D341Med (cell line): Measurements from ENCODE around the gene TRIM21.
"Not testable (repeated sequence)": the region's sequence is repeated elsewhere in the genome, so short reads cannot be mapped to it uniquely, and the experiment has no call there.

Experiments
- DNase-seq: peaks from one replicate; pipeline ENCODE4 v3.0.0; 2012; ENCODE audit warnings: low spot score

The TRIM21 gene

GRCh38 chr11:4393209-4393857 lies at the start of gene TRIM21:
Gene TRIM21 (minus strand): TSS chr11:4393702. CDS start chr11:4390409, 3,293 bp downstream.
- no peak for DNase-seq

DNA sequence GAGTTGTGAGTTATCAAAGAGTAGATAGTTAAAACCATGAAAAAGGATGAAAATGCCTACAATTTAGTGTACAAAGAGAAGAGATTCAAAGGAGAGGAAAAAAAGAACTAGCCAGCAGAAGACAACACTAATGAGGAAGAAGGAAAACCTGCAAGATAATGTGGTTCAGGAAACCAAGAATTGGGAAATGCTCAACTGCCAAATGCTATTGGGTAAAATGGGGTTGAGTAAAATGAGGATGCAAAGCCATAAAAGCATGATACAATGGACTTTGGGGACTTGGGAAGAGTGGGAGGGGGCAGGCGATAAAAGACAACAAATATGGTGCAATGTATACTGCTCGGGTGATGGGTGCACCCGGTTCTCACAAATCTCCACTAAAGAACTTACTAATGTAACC lies 48.0 kb upstream of the TRIM21 start:
- DNase-seq, result no peak

DNA sequence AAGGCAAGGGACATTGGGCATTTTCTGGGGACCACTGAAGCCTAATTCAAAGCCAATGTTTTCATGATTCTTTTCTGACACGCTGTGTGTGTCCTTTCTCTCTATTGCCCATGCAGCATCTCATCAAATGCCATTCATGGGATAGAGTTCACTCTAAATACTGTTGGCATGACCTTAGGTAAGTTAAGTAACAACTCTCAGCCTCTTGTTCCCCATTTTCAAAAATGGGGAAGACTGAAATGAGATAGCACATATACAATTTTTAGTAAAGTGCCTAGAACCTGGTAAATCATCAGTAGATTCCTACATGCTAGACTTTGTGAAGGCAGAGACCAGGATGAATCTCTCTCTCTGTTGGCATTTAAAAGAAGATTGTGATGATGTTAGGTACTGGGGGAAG lies 42.9 kb upstream of the TRIM21 start:
- DNase-seq, result no peak

DNA sequence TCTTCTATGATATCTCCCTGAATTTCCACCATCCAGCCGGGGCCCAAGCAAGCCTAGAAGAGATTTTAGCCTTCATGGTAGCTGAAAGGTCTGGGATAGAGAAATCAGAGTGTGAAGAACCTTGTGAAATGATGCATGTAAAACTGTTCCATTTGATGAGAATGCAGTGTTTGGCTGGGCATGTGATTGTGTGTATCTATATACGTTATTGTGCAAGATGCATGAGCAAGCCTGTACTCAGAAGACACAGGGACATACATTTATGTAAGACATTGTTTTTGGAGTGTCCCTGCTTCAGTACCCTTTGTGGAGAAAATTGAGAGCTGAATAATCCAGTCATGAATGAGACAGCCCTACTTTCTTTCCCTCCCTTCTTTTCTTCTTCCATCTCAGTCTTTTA lies 40.4 kb upstream of the TRIM21 start:
- DNase-seq, result no peak

GRCh38 chr11:4430051-4430450 lies 36.5 kb upstream of the TRIM21 start:
- no peak for DNase-seq

DNA sequence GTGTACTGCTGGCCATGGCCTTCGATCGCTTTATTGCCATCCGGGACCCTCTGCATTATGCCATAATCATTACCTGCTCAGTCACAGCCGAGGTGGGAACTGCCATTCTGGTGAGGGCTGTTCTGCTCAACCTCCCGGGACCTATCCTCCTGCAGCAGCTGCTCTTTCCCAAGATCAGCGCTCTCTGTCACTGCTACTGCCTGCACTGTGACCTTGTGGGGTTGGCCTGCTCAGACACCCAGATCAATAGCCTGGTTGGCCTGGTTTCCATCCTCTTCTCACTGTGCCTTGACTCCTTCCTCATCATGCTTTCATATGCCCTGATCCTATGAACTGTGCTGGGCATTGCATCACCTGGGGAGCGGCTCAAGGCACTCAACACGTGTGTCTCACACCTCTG lies 24.9 kb upstream of the TRIM21 start:
- DNase-seq, result no peak

DNA sequence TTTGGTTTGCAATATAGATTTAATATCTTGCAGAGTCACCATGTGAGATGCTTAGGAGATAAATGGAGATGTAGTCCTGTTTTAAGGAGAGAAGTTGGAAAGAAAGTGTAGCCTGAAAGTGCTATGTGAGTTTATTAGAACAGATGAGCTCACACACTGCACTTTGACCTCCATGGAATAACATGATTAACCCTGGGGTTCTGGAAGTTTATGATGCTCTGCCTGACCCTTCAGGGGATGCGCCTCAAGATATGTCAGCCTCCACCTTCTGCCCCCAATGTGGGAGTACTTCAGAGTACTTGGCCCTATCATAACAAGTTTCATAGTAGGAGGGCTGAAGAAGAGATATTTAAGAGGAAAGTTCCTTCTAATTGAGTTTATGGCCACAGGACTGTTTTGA lies 23.3 kb upstream of the TRIM21 start:
- DNase-seq, result no peak

- DNase-seq, result no peak
Observed at GRCh38 chr11:4416306-4416705, 22.8 kb upstream of the TRIM21 start.

DNA sequence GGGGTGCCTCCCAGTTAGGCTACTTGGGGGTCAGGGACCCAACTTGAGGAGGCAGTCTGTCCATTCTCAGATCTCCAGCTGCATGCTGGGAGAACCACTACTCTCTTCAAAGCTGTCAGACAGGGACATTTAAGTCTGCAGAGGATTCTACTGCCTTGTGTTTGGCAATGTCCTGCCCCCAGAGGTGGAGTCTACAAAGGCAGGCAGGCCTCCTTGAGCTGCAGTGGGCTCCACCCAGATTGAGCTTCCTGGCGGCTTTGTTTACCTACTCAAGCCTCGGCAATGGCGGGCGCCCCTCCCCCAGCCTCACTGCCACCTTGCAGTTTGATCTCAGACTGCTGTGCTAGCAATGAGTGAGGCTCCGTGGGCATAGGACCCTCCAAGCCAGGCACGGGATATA lies 12.7 kb upstream of the TRIM21 start:
- DNase-seq, result not testable (repeated sequence)

- no peak for DNase-seq
Observed at GRCh38 chr11:4393858-4394223, 339 bp upstream of the TRIM21 start.

- no peak for DNase-seq
Observed at GRCh38 chr11:4388221-4388620, 5.3 kb downstream of the TRIM21 start.

GRCh38 chr11:4385978-4386740 lies 7.3 kb downstream of the TRIM21 start:
- DNase-seq, result no peak

DNA sequence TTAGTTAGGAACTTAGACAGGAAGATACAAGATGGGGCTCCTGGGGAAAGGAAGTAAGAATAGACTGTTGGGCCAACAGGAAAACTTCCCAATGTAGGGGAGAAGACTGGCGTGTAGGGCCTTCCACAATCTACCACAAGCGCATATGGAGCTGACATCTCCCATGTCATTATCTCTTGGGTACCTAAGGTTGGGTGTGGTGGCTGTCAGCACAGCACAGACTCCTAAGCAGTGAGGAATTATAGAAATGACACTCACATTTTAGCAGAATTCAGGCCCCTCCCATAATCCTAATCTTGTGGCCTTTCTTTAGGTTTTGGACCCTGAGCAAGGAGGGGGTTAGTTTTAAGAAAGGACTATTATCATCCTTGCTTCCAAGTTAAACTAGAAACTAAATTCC lies 11.6 kb downstream of the TRIM21 start:
- DNase-seq, result no peak

DNA sequence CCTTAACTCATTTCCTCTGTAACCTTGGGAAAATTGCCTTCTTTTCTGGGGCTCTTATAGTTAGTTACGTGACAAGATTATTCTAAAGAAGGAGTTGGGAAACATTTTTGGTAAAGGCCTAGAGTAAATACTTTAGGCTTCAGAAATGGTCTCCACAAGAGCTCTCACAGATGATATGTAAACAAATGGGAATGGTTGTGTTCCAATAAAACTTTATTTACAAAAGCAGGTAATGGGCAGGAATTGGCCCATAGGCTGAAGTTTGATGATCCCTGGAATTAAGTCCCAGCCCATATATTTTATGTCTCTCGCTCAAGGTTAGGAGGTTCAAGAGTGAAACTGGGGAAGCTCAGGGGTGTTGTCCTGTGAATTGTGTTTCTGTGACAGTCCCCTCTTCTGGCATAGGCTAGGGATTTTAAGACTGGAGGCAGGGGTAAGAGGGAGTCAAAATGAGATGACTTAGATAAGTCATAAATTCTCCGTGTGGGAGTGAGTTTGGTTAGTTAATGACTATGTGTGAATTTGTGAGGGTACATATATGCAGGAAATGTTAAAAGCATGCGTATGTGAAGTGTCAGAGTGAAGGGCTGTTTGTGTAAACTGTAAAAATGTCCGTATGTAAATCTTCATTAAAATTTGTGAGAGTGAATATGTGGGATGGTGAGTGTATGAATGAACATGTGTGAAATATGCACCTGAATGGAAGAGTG lies 17.9 kb downstream of the TRIM21 start:
- DNase-seq, result no peak

DNA sequence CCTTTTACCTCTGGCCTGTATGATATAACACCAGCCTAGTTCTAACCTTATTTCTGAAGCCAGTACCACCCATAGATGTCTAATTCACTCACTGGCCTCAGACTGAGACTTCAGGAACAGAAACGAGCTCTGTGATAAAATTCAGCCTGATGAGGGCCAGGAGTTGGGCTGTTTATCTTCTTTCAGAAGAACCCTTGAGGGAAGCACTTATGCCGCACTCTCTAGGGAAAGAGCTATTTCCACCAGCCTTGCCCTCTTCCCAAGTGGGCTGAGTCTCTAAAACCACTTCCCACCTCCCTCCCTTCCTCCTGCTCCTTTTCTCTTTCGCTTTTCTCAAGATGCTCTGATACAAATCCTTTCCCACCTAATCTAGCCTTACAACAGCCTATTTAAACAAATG lies 23.3 kb downstream of the TRIM21 start:
- no peak for DNase-seq

DNA sequence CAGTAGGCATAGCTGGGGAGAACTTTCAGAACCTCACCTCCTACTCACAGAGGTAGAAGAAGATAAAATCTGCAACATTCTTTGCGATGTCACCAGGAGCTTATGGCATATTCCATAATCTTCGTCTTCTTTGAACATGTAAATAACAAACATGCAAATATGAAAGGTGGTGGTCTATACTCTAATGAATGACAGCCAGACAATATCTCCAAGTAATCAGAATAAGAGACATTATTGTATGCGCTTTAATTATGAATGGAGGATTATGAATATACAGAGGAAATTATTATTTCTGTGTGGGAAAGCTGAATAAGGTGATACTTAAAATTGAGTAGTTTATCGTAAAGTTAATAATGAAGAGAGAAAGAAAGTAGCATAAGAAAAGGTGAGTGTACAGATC lies 25.2 kb downstream of the TRIM21 start, which contains the start of gene OR52B4:
Gene OR52B4, minus strand, starts transcription at position 101 of the 400 bp plus-strand sequence. Its CDS starts 91 bp downstream, at position 10.
- no peak for DNase-seq

DNA sequence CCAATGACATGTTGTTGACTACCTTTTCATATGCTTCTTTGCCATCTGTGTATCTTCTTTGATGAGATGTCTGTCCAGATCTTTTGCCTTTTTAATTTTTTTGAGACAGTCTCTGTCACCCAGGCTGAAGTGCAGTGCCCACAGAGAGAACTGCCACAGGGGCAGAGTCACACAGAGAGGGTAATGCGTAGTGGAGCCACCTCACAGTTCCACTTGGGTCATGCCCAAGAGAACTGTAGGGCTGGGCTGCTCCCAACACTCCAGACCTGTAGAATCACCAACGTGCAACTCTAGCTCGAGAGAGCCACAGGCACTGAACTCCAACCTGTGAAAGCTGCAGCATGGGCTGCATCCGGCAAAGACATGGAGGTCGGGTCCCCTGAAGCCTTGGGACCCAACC lies 45.4 kb downstream of the TRIM21 start:
- DNase-seq, result not testable (repeated sequence)

- DNase-seq, result not testable (repeated sequence)
Observed at GRCh38 chr11:4345366-4345765, 48.1 kb downstream of the TRIM21 start.
